Neuronal stem cell (in vitro differentiated cells): ENCODE data around the gene SDC4.

Source experiments
- DNase-seq: peaks from one replicate; pipeline ENCODE4 v3.0.0-alpha.2; 2013; ENCODE audit warnings: low spot score
- H2AFZ ChIP-seq: one replicate; pipeline ENCODE4 v1.6.1; 2013; ENCODE audit warnings: mild to moderate bottlenecking, low read length, inconsistent platforms
- H2AK5ac ChIP-seq: 2 replicates; pipeline ENCODE4 v1.6.1; 2013; ENCODE audit warnings: low read depth, mild to moderate bottlenecking, inconsistent platforms, low read length, moderate library complexity, mixed read lengths
- H2BK120ac ChIP-seq: 2 replicates; pipeline ENCODE4 v1.6.1; 2013; ENCODE audit warnings: low read depth, mild to moderate bottlenecking, inconsistent platforms, low read length, moderate library complexity, mixed read lengths
- H2BK12ac ChIP-seq: one replicate; pipeline ENCODE4 v1.6.1; 2013; ENCODE audit warnings: low read length, inconsistent platforms
- H2BK15ac ChIP-seq: 2 replicates; pipeline ENCODE4 v1.6.1; 2013; ENCODE audit warnings: mild to moderate bottlenecking, low read length, inconsistent platforms, mixed read lengths
- H2BK5ac ChIP-seq: one replicate; pipeline ENCODE4 v1.6.1; 2013; ENCODE audit warnings: inconsistent platforms, mild to moderate bottlenecking, low read length, moderate library complexity
- H3K14ac ChIP-seq: one replicate; pipeline ENCODE4 v1.6.1; 2013; ENCODE audit warnings: low read length, inconsistent platforms
- H3K18ac ChIP-seq: 2 replicates; pipeline ENCODE4 v1.6.1; 2013; ENCODE audit warnings: low read length, inconsistent platforms
- H3K23ac ChIP-seq: 2 replicates; pipeline ENCODE4 v1.6.1; 2013; ENCODE audit warnings: low read depth, mild to moderate bottlenecking, mixed read lengths, low read length, inconsistent platforms; ENCODE audit not compliant: poor library complexity
- H3K27ac ChIP-seq: replicated peaks from 3 replicates; pipeline ENCODE4 v1.5.1; 2013; ENCODE audit warnings: low read length, inconsistent platforms
- H3K27me3 ChIP-seq, 3 experiments: 2 replicates each; pipeline ENCODE4 v1.6.1; 2013; ENCODE audit warnings: low read length in 3 of 3, mild to moderate bottlenecking in 2 of 3, inconsistent platforms in 1 of 3, low read depth in 1 of 3, mixed read lengths in 1 of 3, moderate library complexity in 1 of 3; ENCODE audit not compliant: control insufficient read depth in 3 of 3, insufficient read depth in 3 of 3
- H3K36me3 ChIP-seq, 2 donors: replicated peaks in 1 of 2; 2 replicates each; pipeline ENCODE4 v1.6.1; 2013; ENCODE audit warnings: low read length in 2 of 2; ENCODE audit not compliant: control insufficient read depth in 2 of 2, insufficient read depth in 2 of 2
- H3K4ac ChIP-seq: 2 replicates; pipeline ENCODE4 v1.6.1; 2013; ENCODE audit warnings: inconsistent platforms, mild to moderate bottlenecking, low read length, moderate library complexity
- H3K4me1 ChIP-seq, 2 donors: 1 replicate in 1 of 2; 2 replicates in 1 of 2; pipeline ENCODE4 v1.6.1; 2013; ENCODE audit warnings: low read length in 2 of 2, low read depth in 1 of 2; ENCODE audit not compliant: control insufficient read depth in 2 of 2, insufficient read depth in 1 of 2
- H3K4me2 ChIP-seq: one replicate; pipeline ENCODE4 v1.6.1; 2013; ENCODE audit warnings: mild to moderate bottlenecking, low read length, inconsistent platforms; ENCODE audit not compliant: insufficient read depth, poor library complexity, severe bottlenecking
- H3K4me3 ChIP-seq, 2 donors: 2 replicates each; pipeline ENCODE4 v1.5.1; 2013; ENCODE audit warnings: low read length in 2 of 2, mild to moderate bottlenecking in 2 of 2, inconsistent platforms in 1 of 2, moderate library complexity in 1 of 2
- H3K79me1 ChIP-seq: one replicate; pipeline ENCODE4 v1.6.1; 2013; ENCODE audit warnings: low read depth, mild to moderate bottlenecking, inconsistent platforms, low read length, moderate library complexity
- H3K9ac ChIP-seq: one replicate; pipeline ENCODE4 v1.6.1; 2013; ENCODE audit warnings: mild to moderate bottlenecking, low read depth, low read length, inconsistent platforms; ENCODE audit not compliant: poor library complexity
- H3K9me3 ChIP-seq, 2 donors: replicated peaks in 1 of 2; 2 replicates each; pipeline versions ENCODE3 to v1.6.1; 2013; ENCODE audit warnings: low read length in 2 of 2, mild to moderate bottlenecking in 2 of 2, inconsistent platforms in 1 of 2, low read depth in 1 of 2, mixed read lengths in 1 of 2, moderate library complexity in 1 of 2; ENCODE audit not compliant: control insufficient read depth in 2 of 2, insufficient read depth in 1 of 2
- H4K8ac ChIP-seq: one replicate; pipeline ENCODE4 v1.6.1; 2013; ENCODE audit warnings: low read depth, mild to moderate bottlenecking, inconsistent platforms, low read length, moderate library complexity
- H4K91ac ChIP-seq: one replicate; pipeline ENCODE4 v1.6.1; 2013; ENCODE audit warnings: low read length, low read depth, mild to moderate bottlenecking, inconsistent platforms; ENCODE audit not compliant: poor library complexity
- WGBS, 2 donors: extraction: QIAGEN DNeasy Blood & Tissue Kit; methylation state at CpG; one replicate each; pipeline ENCODE4 v1.1.7; 2013; ENCODE audit warnings: missing lambda C conversion rate in 2 of 2, mixed read lengths in 1 of 2; ENCODE audit not compliant: insufficient read length in 2 of 2, insufficient replicate concordance in 1 of 2; ENCODE audit errors: extremely low coverage in 2 of 2; 5-methylcytosine and 5-hydroxymethylcytosine counted together

The SDC4 gene

DNA sequence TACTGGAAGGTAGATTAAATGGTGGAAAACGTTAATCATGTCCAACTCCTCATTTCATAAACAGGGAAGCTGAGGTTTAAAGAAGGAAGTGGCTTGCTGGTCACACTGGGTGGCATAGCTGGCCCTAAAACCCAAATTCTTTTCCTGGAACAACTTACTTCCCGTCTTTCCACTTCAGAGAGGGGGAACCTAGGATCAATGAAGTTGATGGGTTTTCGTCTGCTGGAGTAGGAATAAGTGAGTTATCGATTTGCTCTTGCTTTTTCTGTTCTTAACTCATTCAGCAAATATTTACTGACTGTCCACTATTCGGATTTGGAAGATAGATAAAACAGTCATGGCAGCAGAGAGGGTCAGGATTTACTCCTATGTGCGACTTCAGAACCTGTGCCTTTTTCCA lies 13.6 kb upstream of the SDC4 start:
- no peak overlapping the region for H4K8ac ChIP-seq
- no peak for DNase-seq
- no peak overlapping the region for H2BK120ac ChIP-seq
- H2AFZ ChIP-seq = no peak overlapping the region
- no peak overlapping the region for H2BK12ac ChIP-seq
- no peak overlapping the region for H3K4ac ChIP-seq
- H3K4me2 ChIP-seq = no peak overlapping the region
- no peak overlapping the region for H2BK5ac ChIP-seq
- no peaks in the 10 kb centered on the region for H3K27me3 ChIP-seq
- no peak overlapping the region for H3K9ac ChIP-seq
- no peak overlapping the region for H2AK5ac ChIP-seq
- peaks cover 10 to 16% of the 10 kb centered on the region in 2 donors for H3K36me3 ChIP-seq
- no peak overlapping the region for H2BK15ac ChIP-seq
- H3K23ac ChIP-seq = no peak overlapping the region
- no CpG with 5 or more reads among the region's 6 CpGs for WGBS, 2 donors
- no peaks in the 10 kb centered on the region for H3K9me3 ChIP-seq
- no peak overlapping the region for H3K18ac ChIP-seq
- H4K91ac ChIP-seq = no peak overlapping the region
- peaks cover 2% of the 10 kb centered on the region for H3K79me1 ChIP-seq
- peaks cover 5% of the 10 kb centered on the region in 2 donors for H3K4me1 ChIP-seq
- no peak overlapping the region for H3K27ac ChIP-seq
- no peak overlapping the region for H3K14ac ChIP-seq
- no peak overlapping the region for H3K4me3 ChIP-seq

- Histone ChIP-seq H3K18ac (no peak overlapping the region), H3K36me3 (no peaks in the 10 kb centered on the region), H3K79me1 (no peaks in the 10 kb centered on the region), H2BK12ac (no peak overlapping the region), H2BK15ac (no peak overlapping the region), H3K23ac (no peak overlapping the region), H3K14ac (no peak overlapping the region), H3K27ac (no peak overlapping the region), H3K4ac (no peak overlapping the region), H3K4me3 (no peak overlapping the region), H2AFZ (no peak overlapping the region), H4K91ac (no peak overlapping the region), H2AK5ac (no peak overlapping the region), H3K27me3 (no peaks in the 10 kb centered on the region), H4K8ac (no peak overlapping the region), H3K4me2 (no peak overlapping the region), H3K4me1 (peaks cover 3 to 5% of the 10 kb centered on the region in 2 donors), H3K9me3 (no peaks in the 10 kb centered on the region), H2BK5ac (no peak overlapping the region), H3K9ac (no peak overlapping the region), H2BK120ac (no peak overlapping the region)
- DNase-seq = no peak
- no CpG with 5 or more reads among the region's 9 CpGs for WGBS, 2 donors
Observed at GRCh38 chr20:45359406-45360148, 11.4 kb upstream of the SDC4 start.

DNA sequence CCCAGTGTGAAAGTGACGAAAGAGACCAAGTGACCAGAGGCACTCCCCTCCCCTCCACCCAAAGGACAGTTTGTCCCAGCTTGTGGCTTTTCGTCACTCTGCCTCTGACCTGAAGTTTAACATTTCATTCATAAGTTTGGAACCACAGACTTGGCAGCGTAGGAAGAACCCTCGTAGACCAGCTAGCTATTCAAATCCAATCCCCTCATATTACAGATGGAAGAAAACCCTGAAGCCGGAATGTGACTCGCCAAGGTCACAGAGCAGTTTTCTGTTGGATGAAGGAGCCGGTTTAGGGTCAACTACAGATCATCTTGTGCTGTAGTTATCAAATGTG lies 10.8 kb upstream of the SDC4 start:
- Histone ChIP-seq H3K4me1 (peaks cover 3% of the 10 kb centered on the region in 2 donors), H3K23ac (no peak overlapping the region), H3K9ac (no peak overlapping the region), H2BK5ac (no peak overlapping the region), H3K27me3 (no peaks in the 10 kb centered on the region), H3K14ac (no peak overlapping the region), H2AK5ac (no peak overlapping the region), H3K36me3 (no peaks in the 10 kb centered on the region), H4K8ac (no peak overlapping the region), H3K79me1 (no peaks in the 10 kb centered on the region), H2BK15ac (no peak overlapping the region), H2AFZ (no peak overlapping the region), H3K27ac (no peak overlapping the region), H4K91ac (no peak overlapping the region), H2BK120ac (no peak overlapping the region), H3K18ac (no peak overlapping the region), H2BK12ac (no peak overlapping the region), H3K9me3 (no peaks in the 10 kb centered on the region), H3K4me3 (no peak overlapping the region), H3K4ac (no peak overlapping the region), H3K4me2 (no peak overlapping the region)
- no CpG with 5 or more reads among the region's 7 CpGs for WGBS, 2 donors
- DNase-seq = no peak

- Histone ChIP-seq H4K8ac (no peak overlapping the region), H2AFZ (peak overlapping the region; percentile 38), H4K91ac (no peak overlapping the region), H3K9me3 (no peaks in the 10 kb centered on the region), H3K4me3 (no peak overlapping the region), H2BK5ac (no peak overlapping the region), H3K4me2 (no peak overlapping the region), H3K27ac (no peak overlapping the region), H3K23ac (no peak overlapping the region), H3K4me1 (peaks cover 0 to 3% of the 10 kb centered on the region in 2 donors), H3K18ac (no peak overlapping the region), H2BK120ac (no peak overlapping the region), H3K27me3 (no peaks in the 10 kb centered on the region), H2BK15ac (no peak overlapping the region), H2BK12ac (no peak overlapping the region), H3K36me3 (no peaks in the 10 kb centered on the region), H2AK5ac (no peak overlapping the region), H3K14ac (no peak overlapping the region), H3K4ac (no peak overlapping the region), H3K79me1 (no peaks in the 10 kb centered on the region), H3K9ac (no peak overlapping the region)
- DNase-seq = no peak
- no CpG with 5 or more reads among the region's 10 CpGs for WGBS, 2 donors
Observed at GRCh38 chr20:45358282-45359068, 10.3 kb upstream of the SDC4 start.
